Neural progenitor cell (in vitro differentiated cells): ENCODE results near the gene DUSP18. TPM values are rescaled to one million over a fixed set of nuclear protein-coding genes. Genes with fewer than 3 reads are reported as not detected.

Experiments
- DNase-seq: peaks from one replicate; pipeline ENCODE4 v3.0.0-alpha.2; 2016; ENCODE audit warnings: low spot score
- H2AFZ ChIP-seq: fragments of 200-600 bp; sonication (generic); replicated peaks from 2 replicates; pipeline ENCODE4 v1.6.1; 2016; ENCODE audit warnings: antibody characterized with exemption
- H3F3A ChIP-seq: fragments of 200-600 bp; sonication (generic); 2 replicates; pipeline ENCODE4 v1.6.1; 2016; ENCODE audit warnings: antibody characterized with exemption, low read depth
- H3K27ac ChIP-seq: fragments of 200-600 bp; sonication (generic); 2 replicates; pipeline ENCODE4 v1.5.1; 2016; ENCODE audit warnings: mild to moderate bottlenecking
- H3K27me3 ChIP-seq: fragments of 200-600 bp; sonication (generic); 2 replicates; pipeline ENCODE4 v1.6.1; 2016; ENCODE audit warnings: mild to moderate bottlenecking, moderate library complexity
- H3K36me3 ChIP-seq: fragments of 200-600 bp; sonication (generic); 2 replicates; pipeline ENCODE4 v1.5.1; 2016
- H3K4me1 ChIP-seq: fragments of 200-600 bp; sonication (generic); 2 replicates; pipeline ENCODE4 v1.6.1; 2016; ENCODE audit warnings: mixed run types
- H3K4me2 ChIP-seq: fragments of 200-600 bp; sonication (generic); 2 replicates; pipeline ENCODE4 v1.6.1; 2016
- H3K4me3 ChIP-seq: fragments of 200-600 bp; sonication (generic); 2 replicates; pipeline ENCODE4 v1.5.1; 2016
- H3K79me2 ChIP-seq: fragments of 200-600 bp; sonication (generic); 2 replicates; pipeline ENCODE4 v1.6.1; 2016; ENCODE audit warnings: low read depth
- H3K9ac ChIP-seq: fragments of 200-600 bp; sonication (generic); 2 replicates; pipeline ENCODE4 v1.6.1; 2016
- H3K9me3 ChIP-seq: fragments of 200-600 bp; sonication (generic); 2 replicates; pipeline ENCODE4 v1.5.1; 2016; ENCODE audit warnings: low read depth
- H4K20me1 ChIP-seq: fragments of 200-600 bp; sonication (generic); 2 replicates; pipeline ENCODE4 v1.6.1; 2016; ENCODE audit warnings: low read depth
- H3K27ac Mint-ChIP-seq: 3 replicates; pipeline ENCODE4 v1.8.0; 2021; ENCODE audit warnings: mixed read lengths
- H3K27me3 Mint-ChIP-seq: 2 replicates; pipeline ENCODE4 v1.8.0; 2022; ENCODE audit warnings: low read depth, mild to moderate bottlenecking, inconsistent platforms, moderate library complexity, mixed read lengths; ENCODE audit not compliant: insufficient read depth
- H3K36me3 Mint-ChIP-seq: 3 replicates; pipeline ENCODE4 v1.8.0; 2021; ENCODE audit warnings: mixed read lengths
- H3K4me1 Mint-ChIP-seq: 3 replicates; pipeline ENCODE4 v1.8.0; 2021; ENCODE audit warnings: mixed read lengths
- H3K4me3 Mint-ChIP-seq: 3 replicates; pipeline ENCODE4 v1.8.0; 2021; ENCODE audit warnings: mild to moderate bottlenecking, moderate library complexity, mixed read lengths
- H3K9me3 Mint-ChIP-seq: 3 replicates; pipeline ENCODE4 v1.8.0; 2020; ENCODE audit warnings: mixed read lengths
- CTCF ChIP-seq: fragments of 200-600 bp; sonication (generic); IDR thresholded peaks from 2 replicates; pipeline ENCODE4 v1.5.1; 2017; ENCODE audit warnings: antibody characterized with exemption, mild to moderate bottlenecking
- EZH2 ChIP-seq: fragments of 200-600 bp; sonication (generic); IDR thresholded peaks from 2 replicates; pipeline ENCODE4 v1.6.1; 2017; ENCODE audit warnings: antibody characterized with exemption, mild to moderate bottlenecking, moderate library complexity
- EZH2phosphoT487 ChIP-seq: fragments of 200-600 bp; sonication (generic); IDR thresholded peaks from 2 replicates; pipeline ENCODE4 v1.6.1; 2017; ENCODE audit warnings: antibody characterized with exemption
- total RNA-seq: library from RNA; depleted of rRNA; stranded (reverse); fragments of >200 nt; gene quantifications from 2 replicates; pipeline ENCODE4 v1.2.3, GENCODE V29; 2015; ENCODE audit warnings: low replicate concordance

Gene DUSP18
- total RNA-seq, 1 donor from 2014 or later = 3.1 TPM

DNA sequence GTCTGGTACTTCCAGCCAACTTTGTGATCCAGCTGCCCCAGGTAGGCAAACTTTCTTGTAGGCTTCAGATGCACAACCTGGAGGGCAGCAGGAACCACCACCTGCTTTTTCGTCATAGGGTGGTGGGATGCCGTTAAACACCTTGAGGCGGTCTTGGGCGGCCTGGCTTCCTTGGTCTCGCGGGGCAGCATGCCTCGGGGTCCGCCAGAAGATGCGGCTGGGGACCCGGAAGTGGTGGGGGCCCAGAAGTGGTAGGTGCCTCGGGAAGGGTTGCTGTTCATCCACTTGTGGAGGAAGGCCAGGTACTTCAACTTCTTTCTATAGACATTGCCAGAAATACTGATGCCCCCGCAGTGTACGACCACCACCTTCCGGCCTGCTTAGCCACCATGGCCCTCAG is 13.3 kb downstream of the DUSP18 start:
- peaks cover 8% of the 10 kb centered on the region for H3K9me3 Mint-ChIP-seq
- H3K27ac Mint-ChIP-seq = peak overlapping the region; percentile 86
- no peaks in the 10 kb centered on the region for H3K36me3 ChIP-seq
- H3K27me3 ChIP-seq = no peaks in the 10 kb centered on the region
- no peak overlapping the region for H3K4me3 ChIP-seq
- H3F3A ChIP-seq = no peaks in the 10 kb centered on the region
- H3K4me1 Mint-ChIP-seq = peaks cover 20% of the 10 kb centered on the region
- no peak overlapping the region for H2AFZ ChIP-seq
- peaks cover 10% of the 10 kb centered on the region for H3K36me3 Mint-ChIP-seq
- H3K9me3 ChIP-seq = no peaks in the 10 kb centered on the region
- peaks cover 2% of the 10 kb centered on the region for H3K27me3 Mint-ChIP-seq
- no peaks in the 10 kb centered on the region for H3K79me2 ChIP-seq
- peaks cover 9% of the 10 kb centered on the region for H3K4me1 ChIP-seq
- DNase-seq = no peak
- H4K20me1 ChIP-seq = no peaks in the 10 kb centered on the region
- H3K4me2 ChIP-seq = no peak overlapping the region
- H3K27ac ChIP-seq = no peak overlapping the region
- H3K9ac ChIP-seq = no peak overlapping the region
- TF ChIP-seq CTCF (no peak), EZH2 (no peak), EZH2phosphoT487 (no peak)
- no peak overlapping the region for H3K4me3 Mint-ChIP-seq

DNA sequence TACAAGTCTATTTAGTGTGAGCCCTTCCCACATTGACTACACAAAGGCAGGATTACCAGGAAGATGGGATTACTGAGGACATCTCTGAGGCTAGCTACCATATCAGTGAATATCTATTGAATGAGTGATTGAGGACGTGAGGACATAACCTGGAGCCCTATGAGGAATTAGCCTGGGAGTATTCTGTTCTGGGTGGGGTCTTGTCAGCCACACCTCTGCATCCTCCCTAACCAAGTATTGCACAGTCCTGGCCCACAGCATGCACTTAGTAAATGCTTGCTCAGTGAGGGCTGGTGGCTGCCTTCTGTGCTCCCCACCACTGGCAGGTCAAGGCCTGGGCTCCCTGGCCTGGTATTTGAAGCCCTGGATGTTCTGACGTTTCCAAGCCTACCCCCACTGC is 14.8 kb downstream of the DUSP18 start:
- Histone ChIP-seq H3K9me3 (no peaks in the 10 kb centered on the region), H3K4me3 (no peak overlapping the region), H3F3A (no peaks in the 10 kb centered on the region), H3K4me2 (no peak overlapping the region), H3K79me2 (no peaks in the 10 kb centered on the region), H3K27ac (no peak overlapping the region), H3K27me3 (no peaks in the 10 kb centered on the region), H4K20me1 (no peaks in the 10 kb centered on the region), H3K36me3 (no peaks in the 10 kb centered on the region), H3K9ac (no peak overlapping the region), H3K4me1 (peaks cover 9% of the 10 kb centered on the region), H2AFZ (no peak overlapping the region)
- Mint-ChIP-seq H3K4me3 (no peak overlapping the region), H3K27ac (no peak overlapping the region), H3K27me3 (peaks cover 3% of the 10 kb centered on the region), H3K9me3 (peaks cover 10% of the 10 kb centered on the region), H3K4me1 (peaks cover 20% of the 10 kb centered on the region), H3K36me3 (peaks cover 5% of the 10 kb centered on the region)
- TF ChIP-seq EZH2 (no peak), EZH2phosphoT487 (no peak), CTCF (no peak)
- DNase-seq = no peak

GRCh38 chr22:30650508-30651116 is 17.1 kb downstream of the DUSP18 start:
- Mint-ChIP-seq H3K4me1 (peaks cover 20% of the 10 kb centered on the region), H3K9me3 (peaks cover 10% of the 10 kb centered on the region), H3K36me3 (peaks cover 4% of the 10 kb centered on the region), H3K27ac (no peak overlapping the region), H3K4me3 (no peak overlapping the region), H3K27me3 (peaks cover 3% of the 10 kb centered on the region)
- TF ChIP-seq CTCF (no peak), EZH2phosphoT487 (no peak), EZH2 (no peak)
- H3K4me1 ChIP-seq = peaks cover 9% of the 10 kb centered on the region
- H3F3A ChIP-seq = no peaks in the 10 kb centered on the region
- no peaks in the 10 kb centered on the region for H4K20me1 ChIP-seq
- H3K36me3 ChIP-seq = no peaks in the 10 kb centered on the region
- H2AFZ ChIP-seq = no peak overlapping the region
- H3K4me3 ChIP-seq = no peak overlapping the region
- H3K9ac ChIP-seq = no peak overlapping the region
- H3K27ac ChIP-seq = no peak overlapping the region
- no peak for DNase-seq
- H3K27me3 ChIP-seq = no peaks in the 10 kb centered on the region
- H3K79me2 ChIP-seq = no peaks in the 10 kb centered on the region
- H3K9me3 ChIP-seq = no peaks in the 10 kb centered on the region
- no peak overlapping the region for H3K4me2 ChIP-seq
